Measurements from ENCODE around the gene HMGN4. TPM values are rescaled to one million over a fixed set of nuclear protein-coding genes. Genes with fewer than 3 reads are reported as not detected.
A peak's percentile ranks its signal among the peaks of the same experiment; 100 is the strongest.

The HMGN4 gene
- total and polyA plus RNA-seq, 8 donors, result 8.8 to 24.2 (median 13.2) TPM

- no peak overlapping the region for H3K27ac ChIP-seq
- H3K27me3 ChIP-seq, result no peaks in the 10 kb centered on the region
- WGBS, 2 donors, result 69 to 75% methylated on average over 3 of the region's 3 CpGs
- H3K9me3 ChIP-seq, result no peaks in the 10 kb centered on the region
- no peak for DNase-seq
- H3K4me1 ChIP-seq, result no peaks in the 10 kb centered on the region
- FAIRE-seq, result no peak
- ATAC-seq, result no peak
- no peaks in the 10 kb centered on the region for H3K36me3 ChIP-seq
- H3K4me3 ChIP-seq, result no peak overlapping the region
- intact Hi-C loops (cut with DNase I), result no loop called here
- no peak for TF ChIP-seq CTCF (IDR thresholded peaks at IDR 0.05)
Measured at GRCh38 chr6:26494117-26494516, 44.0 kb upstream of the HMGN4 start.

- Histone ChIP-seq H3K4me1 (no peaks in the 10 kb centered on the region), H3K36me3 (no peaks in the 10 kb centered on the region), H3K27me3 (no peaks in the 10 kb centered on the region), H3K27ac (no peak overlapping the region), H3K4me3 (no peak overlapping the region), H3K9me3 (no peaks in the 10 kb centered on the region)
- TF ChIP-seq CTCF (IDR thresholded peaks at IDR 0.05), result no peak
- no peak for FAIRE-seq
- ATAC-seq, result no peak
- intact Hi-C loops (cut with DNase I), result no loop called here
- DNase-seq, result no peak
- 57 to 84% methylated on average over 1 of the region's 1 CpG for WGBS, 2 donors
Measured at GRCh38 chr6:26495281-26495680, 42.9 kb upstream of the HMGN4 start.

- WGBS, 2 donors, result 75 to 90% methylated on average over 4 of the region's 4 CpGs
- Histone ChIP-seq H3K27ac (no peak overlapping the region), H3K4me1 (no peaks in the 10 kb centered on the region), H3K27me3 (peaks cover 0 to 13% (median 1%) of the 10 kb centered on the region in 4 donors), H3K4me3 (no peak overlapping the region), H3K36me3 (no peaks in the 10 kb centered on the region), H3K9me3 (no peaks in the 10 kb centered on the region)
- FAIRE-seq (no peak), DNase-seq (no peak), ATAC-seq (no peak)
- TF ChIP-seq CTCF (IDR thresholded peaks at IDR 0.05), result no peak
- intact Hi-C loops (cut with DNase I), result no loop called here
Measured at GRCh38 chr6:26497610-26498009, 40.6 kb upstream of the HMGN4 start.

GRCh38 chr6:26500102-26500501, 38.1 kb upstream of the HMGN4 start, which contains the start of gene BTN1A1:
Gene BTN1A1, plus strand, starts transcription at chr6:26500303. Its CDS starts 984 bp downstream, at chr6:26501287.
- H3K4me1 ChIP-seq, result no peaks in the 10 kb centered on the region
- WGBS, 2 donors, result 67 to 69% methylated on average over 2 of the region's 2 CpGs
- no peak for TF ChIP-seq CTCF (IDR thresholded peaks at IDR 0.05)
- no peaks in the 10 kb centered on the region for H3K9me3 ChIP-seq
- no peak for FAIRE-seq
- H3K27ac ChIP-seq, result no peak within 1 kb of the TSS
- H3K36me3 ChIP-seq, result no peaks in the 10 kb centered on the region
- intact Hi-C loops (cut with DNase I), result no loop called here
- no peak for DNase-seq
- no peak within 1 kb of the TSS for H3K4me3 ChIP-seq
- no peak for ATAC-seq
- H3K27me3 ChIP-seq, result peaks cover 0 to 17% (median 4%) of the 10 kb centered on the region in 4 donors

GRCh38 chr6:26501482-26501986, 36.6 kb upstream of the HMGN4 start:
- no peak for FAIRE-seq
- no peak overlapping the region for H3K27ac ChIP-seq
- intact Hi-C loops (cut with DNase I), result no loop called here

More at GRCh38 chr6:26501482-26501986, 36.6 kb upstream of the HMGN4 start:
- no peaks in the 10 kb centered on the region for H3K9me3 ChIP-seq
- TF ChIP-seq CTCF (IDR thresholded peaks at IDR 0.05), result no peak
- no peaks in the 10 kb centered on the region for H3K4me1 ChIP-seq
- 4 to 5% methylated on average over 49 of the region's 49 CpGs for WGBS, 2 donors
- ATAC-seq (peak in 3 of 4 donors; percentile 60 to 72 (median 69)), DNase-seq (peak in 3 of 6 donors; percentile 14 to 73 (median 67))
- peak overlapping the region in 1 of 4 donors; percentile 29 for H3K4me3 ChIP-seq
- H3K27me3 ChIP-seq, result peaks cover 0 to 17% (median 4%) of the 10 kb centered on the region in 4 donors
- H3K36me3 ChIP-seq, result no peaks in the 10 kb centered on the region

All from pancreas (tissue), 10 donors.